HG02870 (cell line): ENCODE results near the gene ARHGEF12.

Experiments
- ATAC-seq: cut with Tn5 transposase; IDR thresholded peaks from one replicate; pipeline ENCODE4 v1.9.1; 2021; ENCODE audit warnings: mild to moderate bottlenecking, moderate library complexity; ENCODE audit not compliant: unreplicated experiment

The ARHGEF12 gene

DNA sequence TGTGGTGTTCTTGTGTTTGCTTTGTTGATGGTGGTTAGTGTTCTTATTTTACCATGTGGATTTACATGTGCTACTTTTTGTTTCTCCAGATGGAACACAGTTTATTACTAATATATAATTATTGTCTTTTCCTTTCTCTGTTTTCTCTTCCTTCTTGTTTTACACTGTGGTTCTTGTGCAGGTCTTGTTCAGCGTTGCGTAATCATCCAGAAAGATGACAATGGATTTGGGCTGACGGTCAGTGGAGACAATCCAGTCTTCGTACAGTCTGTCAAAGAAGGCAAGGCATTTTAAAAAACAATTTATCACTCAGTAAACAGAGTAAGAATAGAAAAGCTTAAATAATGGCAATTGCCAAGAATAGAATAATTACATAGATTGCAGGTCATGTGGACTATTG, 84.4 kb downstream of the ARHGEF12 start:
- no peak for ATAC-seq

- ATAC-seq: no peak
Measured at GRCh38 chr11:120424185-120424969, 88.2 kb downstream of the ARHGEF12 start.

DNA sequence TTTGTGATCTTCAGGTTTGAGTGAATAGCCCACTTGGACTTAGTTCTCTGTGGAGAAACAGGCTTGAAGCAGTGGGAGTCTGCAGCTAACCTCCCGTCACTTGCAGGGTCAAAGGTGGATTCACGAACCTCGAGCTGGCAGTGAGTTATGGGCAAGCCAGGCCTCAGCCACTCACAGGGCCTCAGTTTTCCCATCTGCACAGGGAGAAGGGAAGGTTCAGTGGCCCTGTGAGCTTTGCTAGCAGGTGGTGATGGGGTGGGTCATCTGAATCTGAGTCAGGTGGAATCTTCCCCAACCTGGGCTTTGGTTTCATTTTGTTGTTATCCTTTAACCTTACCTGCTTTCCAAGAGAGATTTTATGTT, 88.7 kb downstream of the ARHGEF12 start:
- no peak for ATAC-seq

DNA sequence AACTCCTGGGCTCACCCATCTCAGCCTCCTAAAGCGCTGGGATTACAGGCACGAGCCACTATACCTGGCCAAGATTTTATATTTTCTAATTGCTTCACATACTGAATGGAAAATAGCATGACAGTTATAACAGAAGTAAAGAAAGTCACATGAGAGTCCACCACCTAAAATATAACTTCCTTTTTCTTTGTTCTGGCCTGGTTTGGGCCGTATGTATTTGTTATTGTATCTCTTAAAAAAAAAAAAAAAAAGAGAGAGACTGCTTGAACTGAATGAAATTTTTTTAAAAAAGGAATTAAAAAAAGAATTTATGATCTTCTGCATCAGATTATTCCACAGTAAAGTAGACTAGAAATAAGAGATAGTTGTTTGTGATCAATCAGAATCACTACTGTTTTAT, 89.3 kb downstream of the ARHGEF12 start:
- ATAC-seq: no peak

- ATAC-seq: no peak
Measured at GRCh38 chr11:120430146-120430545, 93.9 kb downstream of the ARHGEF12 start.

DNA sequence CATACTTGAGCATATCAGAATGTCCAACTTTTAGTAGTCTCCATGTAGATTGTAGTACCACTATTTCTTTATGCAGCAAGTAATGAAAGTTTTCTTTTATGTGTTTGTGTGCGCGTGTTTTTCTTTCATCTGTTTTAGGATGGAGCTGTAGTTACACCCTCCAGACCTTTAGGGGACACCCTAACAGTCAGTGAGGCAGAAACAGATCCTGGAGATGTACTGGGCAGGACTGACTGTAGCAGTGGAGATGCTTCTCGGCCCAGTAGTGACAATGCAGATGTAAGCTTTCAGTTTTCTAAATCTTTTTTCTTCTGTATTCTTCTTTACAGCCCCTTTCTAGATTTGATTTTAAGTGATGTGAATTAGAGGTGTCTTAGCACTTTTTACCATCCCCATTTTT, 95.4 kb downstream of the ARHGEF12 start:
- no peak for ATAC-seq

DNA sequence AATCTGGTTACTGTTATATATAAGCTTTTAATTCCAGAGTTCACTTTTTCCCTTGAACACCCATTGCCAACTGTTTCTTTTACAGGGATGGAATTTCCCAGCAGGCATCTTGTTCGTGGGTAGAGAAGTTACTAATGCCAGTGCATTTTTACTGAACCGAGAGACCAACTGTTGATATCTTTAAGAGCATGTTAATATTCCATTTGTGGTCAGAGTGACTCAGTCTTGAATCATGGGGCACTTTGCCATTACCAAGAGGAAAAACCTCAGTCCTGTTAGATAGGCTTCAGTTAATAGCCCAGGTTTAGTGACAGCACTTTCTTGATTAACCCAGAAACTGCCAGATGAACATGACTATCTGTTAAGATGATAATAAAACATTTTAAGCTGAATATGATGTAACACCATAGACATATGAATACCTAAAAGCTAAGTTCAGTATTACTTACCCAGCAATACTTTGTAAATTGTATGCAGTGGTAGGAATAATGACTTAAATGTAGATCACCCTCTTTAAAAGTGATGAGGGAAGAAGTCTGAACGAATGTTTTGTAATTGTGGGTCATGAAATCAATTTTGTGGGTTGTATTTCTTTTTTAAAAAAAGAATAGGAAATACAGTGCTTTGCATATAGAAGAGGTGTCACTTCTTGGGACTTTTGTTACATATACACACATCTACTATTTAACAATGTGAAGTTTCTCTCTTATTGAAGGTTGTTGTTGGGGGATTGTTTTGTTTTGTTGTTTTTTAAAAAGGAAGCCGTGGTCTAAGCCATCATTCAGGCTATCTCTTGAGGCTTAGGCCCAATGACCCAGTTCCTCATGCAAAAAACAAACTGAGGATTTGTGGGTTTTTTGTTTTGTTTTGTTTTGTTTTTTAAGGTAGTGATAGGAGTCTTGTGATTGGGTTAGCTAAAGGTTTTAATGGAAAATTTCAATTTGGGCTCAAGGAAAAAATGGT, 96.1 kb downstream of the ARHGEF12 start:
- no peak for ATAC-seq

DNA sequence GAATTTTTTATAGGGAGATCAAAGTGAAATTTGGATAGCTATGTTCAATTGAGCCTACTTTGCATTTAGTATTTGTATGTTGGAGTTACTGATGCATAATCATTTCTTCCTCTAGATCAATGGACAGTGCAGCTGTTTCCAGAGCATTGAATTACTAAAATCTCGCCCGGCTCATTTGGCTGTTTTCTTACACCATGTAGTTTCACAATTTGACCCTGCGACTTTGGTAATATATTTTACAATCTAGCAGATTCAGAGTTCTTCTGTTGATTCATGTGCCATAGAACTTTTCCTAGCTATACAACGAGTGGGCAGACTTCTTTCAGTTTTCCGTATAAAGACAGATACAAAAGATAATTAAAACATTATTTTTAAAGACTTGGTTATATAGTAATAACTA, 105.4 kb downstream of the ARHGEF12 start:
- ATAC-seq: no peak

DNA sequence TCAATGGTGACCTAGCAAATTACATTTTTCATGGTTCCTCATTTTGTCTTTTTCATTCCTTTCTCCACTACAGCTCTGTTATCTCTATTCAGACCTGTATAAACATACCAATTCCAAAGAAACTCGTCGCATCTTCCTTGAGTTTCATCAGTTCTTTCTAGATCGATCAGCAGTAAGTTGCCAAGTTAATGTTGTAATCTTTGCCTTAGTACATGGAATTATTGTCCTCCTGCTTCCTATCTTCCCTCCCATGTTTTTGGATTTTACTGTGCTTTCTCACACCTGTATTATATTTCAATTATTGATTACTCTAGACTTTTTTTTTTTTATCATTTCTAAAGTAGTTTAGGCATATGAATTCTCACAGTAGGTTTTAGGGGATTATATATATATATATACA, 105.8 kb downstream of the ARHGEF12 start:
- ATAC-seq: no peak

DNA sequence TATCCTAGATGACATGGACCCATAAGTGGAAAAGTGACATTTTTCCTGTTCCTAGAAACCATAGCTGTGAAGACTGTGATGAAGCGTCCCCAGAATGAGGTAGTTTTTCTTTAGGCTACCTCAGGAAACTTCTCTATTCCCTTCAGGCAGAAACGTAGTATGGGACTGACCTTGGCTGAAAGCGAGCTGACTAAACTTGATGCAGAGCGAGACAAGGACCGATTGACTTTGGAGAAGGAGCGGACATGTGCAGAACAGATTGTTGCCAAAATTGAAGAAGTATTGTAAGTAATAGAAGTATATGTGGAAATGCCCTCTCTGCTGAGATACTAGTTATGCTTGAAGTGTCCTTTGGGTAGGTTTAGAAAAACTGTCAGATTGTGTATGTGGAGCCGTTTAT, 110.6 kb downstream of the ARHGEF12 start:
- no peak for ATAC-seq

- no peak for ATAC-seq
Measured at GRCh38 chr11:120448240-120448639, 112.0 kb downstream of the ARHGEF12 start.

DNA sequence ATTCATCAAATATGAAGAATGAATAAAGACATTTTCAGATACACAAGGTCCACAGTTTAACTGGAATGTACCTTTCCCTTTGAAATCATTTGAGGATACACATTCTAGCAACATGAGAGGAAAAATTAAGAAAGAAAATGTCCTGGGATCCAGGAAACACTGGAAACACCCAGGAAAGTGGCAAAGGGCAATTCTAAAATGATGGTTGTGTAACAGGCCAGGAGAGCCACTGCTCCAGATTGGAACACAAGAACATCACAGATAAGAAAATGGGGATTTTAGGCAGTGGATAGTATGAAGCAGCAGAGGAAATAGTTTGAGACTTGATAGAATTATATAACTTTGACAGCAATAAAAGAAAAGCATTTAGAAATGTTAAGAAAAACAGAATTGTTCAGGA, 119.3 kb downstream of the ARHGEF12 start:
- no peak for ATAC-seq

DNA sequence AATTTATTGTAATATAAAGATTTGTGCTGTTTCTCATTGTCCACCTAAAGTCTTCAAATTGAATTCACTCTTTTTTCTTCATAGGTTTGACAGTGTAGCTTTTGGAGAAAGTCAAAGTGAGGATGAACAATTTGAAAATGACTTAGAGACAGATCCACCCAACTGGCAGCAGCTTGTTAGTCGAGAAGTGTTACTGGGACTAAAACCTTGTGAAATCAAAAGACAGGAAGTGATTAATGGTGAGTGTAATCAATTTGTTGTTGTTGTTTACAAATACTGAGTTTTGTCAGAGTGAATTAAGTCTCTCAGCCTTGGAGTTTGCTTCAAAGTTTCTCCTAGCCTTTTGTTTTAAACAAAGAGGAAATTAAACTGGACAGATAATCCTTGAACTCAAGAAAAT, 121.8 kb downstream of the ARHGEF12 start:
- ATAC-seq: no peak

DNA sequence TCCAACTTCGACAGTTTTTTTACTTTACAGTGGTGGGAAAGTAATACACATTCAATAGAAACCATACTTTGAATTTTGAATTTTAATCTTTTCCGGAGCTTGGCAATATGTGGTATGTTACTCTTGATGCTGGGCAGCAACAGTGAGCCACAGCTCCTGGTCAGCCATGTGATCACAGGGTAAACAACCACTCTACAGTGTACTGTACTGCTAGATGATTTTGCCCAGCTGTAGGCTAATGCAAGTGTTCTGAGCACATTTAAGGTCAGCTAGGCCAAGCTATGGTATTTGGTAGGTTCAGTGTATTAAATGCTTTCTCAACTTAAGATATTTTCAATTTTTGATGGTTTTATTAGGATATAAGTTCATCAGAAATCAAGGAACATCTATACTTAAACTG, 126.6 kb downstream of the ARHGEF12 start:
- ATAC-seq: no peak

DNA sequence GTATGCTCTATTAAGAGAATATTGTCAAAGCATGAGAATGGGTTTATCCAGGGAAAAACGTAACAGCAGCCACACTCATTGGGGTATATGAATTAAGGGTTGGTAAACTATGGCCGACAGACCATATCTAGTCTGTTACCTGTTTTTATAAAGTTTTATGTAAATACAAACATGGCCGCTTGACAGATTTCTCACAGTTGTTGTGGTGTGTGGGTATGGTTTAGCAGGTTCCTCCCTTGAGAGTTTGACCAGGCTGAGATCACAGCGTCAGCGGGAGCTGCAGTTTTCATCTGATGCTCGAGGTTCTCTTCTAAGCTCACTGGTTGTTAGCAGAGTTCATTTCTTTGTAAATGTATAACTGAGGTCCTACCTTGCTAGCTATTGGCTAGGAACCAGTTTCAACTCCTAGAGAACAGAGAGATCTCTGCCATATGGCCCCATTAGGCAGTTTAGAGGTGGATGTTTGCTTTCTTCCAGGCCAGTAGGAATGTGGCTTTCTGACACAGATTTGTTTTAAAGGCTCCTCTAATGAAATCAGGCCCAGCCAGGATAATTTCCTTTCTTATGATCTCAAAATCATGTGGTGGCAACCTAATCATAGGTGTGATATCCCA, 129.8 kb downstream of the ARHGEF12 start:
- no peak for ATAC-seq

DNA sequence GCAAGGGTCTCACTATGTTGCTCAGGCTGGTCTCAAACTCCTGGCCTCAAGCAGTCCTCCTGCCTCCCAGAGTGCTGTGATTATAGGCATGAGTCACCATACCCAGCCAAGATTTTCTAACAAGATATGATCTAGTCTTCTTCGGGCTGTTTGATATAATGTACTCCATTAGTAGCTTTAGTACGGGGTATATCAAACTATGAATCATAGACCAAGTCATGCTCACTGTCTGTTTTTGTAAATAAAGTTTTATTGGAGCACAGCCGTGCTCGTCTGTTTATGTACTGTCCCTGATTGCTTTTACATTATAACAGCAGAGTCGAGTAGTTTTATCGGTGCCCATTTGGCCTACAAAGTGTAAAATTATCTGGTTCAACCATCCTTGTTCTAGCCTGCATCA, 131.4 kb downstream of the ARHGEF12 start:
- ATAC-seq: no peak

DNA sequence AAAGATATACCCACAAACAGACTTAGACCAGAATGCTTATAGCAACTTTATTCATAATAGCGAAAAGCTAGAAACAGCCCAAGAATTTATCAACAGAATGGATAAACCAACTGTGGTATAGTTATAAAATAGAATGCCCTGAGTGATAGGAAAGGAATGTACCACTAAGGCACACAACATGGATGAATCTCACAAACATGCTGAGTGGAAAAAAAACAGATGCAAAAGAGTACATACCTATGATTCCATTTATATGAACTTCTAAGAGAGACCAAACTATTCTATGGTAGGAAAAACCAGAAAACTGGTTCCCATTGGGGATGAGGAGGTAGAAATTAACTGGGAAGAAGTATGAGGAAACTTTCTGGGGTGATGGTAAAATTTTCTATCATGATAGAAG, 134.9 kb downstream of the ARHGEF12 start:
- ATAC-seq: no peak

- ATAC-seq: no peak
Measured at GRCh38 chr11:120471994-120472393, 135.8 kb downstream of the ARHGEF12 start.

DNA sequence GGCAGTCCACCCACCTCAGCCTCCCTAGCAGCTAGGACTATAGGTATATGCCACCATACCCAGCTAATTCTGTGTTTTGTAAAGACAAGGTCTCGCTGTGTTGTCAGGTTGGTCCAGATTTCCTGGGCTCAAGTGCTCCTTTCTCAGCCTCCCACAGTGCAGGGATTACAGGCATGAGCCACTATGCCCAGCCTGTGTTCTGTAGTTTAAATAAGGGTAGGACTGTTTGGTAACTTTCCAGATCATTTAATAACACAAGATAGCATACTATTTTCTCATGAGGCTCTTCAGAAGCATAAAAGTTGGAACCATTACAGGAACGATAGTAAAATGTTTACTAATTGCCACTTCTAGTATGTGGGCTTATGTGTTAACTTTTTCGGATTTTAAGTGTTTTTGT, 137.3 kb downstream of the ARHGEF12 start:
- ATAC-seq: no peak

DNA sequence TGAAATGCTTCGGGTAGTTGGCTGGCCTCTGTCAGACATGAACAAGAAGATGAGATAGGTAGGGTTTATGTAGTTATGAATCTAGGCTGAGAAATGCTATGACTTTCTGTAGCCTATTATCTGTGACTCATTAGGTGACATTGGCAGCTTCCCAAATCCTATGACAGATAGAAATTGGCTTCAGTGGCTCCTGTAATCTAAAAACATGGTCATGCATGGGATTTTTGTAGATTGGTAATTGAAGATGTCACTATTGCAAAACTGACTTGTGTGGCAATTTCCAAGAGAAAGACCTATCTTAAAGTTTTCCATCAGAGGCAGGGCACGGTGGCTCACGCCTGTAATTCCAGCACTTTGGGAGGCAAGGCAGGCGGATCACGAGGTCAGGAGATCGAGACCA, 145.9 kb downstream of the ARHGEF12 start:
- ATAC-seq: no peak

- ATAC-seq: no peak
Measured at GRCh38 chr11:120484722-120485121, 148.5 kb downstream of the ARHGEF12 start.

- ATAC-seq: no peak
Measured at GRCh38 chr11:120486138-120486537, 149.9 kb downstream of the ARHGEF12 start.
